ENCODE data around the gene RPL11. TPM values are rescaled to one million over a fixed set of nuclear protein-coding genes. Genes with fewer than 3 reads are reported as not detected.

Gene RPL11
- total RNA-seq, 1 experiment from 2014 or later, result 1,205 TPM

DNA sequence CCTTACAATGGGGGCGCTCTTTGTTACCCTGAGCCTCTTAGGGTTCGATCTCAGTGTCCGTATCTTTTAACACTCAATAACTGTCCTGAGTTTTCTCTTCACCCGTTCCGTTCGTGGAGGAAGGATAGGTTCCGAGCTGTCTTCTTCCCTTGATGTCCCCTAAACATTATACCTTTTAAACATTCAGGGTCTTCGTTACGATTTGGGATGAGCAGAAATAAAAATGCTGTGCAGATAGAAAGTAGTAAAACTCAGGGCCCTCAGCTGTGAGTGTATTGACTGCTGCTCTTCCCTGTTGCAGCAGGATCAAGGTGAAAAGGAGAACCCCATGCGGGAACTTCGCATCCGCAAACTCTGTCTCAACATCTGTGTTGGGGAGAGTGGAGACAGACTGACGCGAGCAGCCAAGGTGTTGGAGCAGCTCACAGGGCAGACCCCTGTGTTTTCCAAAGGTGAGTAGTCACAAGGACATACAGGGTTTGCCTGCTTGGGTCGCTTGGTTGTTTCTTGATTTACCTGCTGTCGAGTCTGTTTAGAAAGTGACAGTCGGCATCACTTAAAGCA is 784 bp downstream of the RPL11 start:
- TF ChIP-seq, protein P1, sequence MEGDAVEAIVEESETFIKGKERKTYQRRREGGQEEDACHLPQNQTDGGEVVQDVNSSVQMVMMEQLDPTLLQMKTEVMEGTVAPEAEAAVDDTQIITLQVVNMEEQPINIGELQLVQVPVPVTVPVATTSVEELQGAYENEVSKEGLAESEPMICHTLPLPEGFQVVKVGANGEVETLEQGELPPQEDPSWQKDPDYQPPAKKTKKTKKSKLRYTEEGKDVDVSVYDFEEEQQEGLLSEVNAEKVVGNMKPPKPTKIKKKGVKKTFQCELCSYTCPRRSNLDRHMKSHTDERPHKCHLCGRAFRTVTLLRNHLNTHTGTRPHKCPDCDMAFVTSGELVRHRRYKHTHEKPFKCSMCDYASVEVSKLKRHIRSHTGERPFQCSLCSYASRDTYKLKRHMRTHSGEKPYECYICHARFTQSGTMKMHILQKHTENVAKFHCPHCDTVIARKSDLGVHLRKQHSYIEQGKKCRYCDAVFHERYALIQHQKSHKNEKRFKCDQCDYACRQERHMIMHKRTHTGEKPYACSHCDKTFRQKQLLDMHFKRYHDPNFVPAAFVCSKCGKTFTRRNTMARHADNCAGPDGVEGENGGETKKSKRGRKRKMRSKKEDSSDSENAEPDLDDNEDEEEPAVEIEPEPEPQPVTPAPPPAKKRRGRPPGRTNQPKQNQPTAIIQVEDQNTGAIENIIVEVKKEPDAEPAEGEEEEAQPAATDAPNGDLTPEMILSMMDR (conservative IDR thresholded peaks at IDR 0.05), result no peak
- TF ChIP-seq EZH2 (IDR thresholded peaks at IDR 0.05; ENCODE audit: low read depth), result no peak
- peaks cover 49% of the 10 kb centered on the region for H4K20me1 ChIP-seq (ENCODE audit: insufficient read depth)
- no peak overlapping the region for H2AFZ ChIP-seq
- H3F3A ChIP-seq (ENCODE audit: insufficient read depth, low read depth), result peaks cover 37% of the 10 kb centered on the region; the same call in 1 of the 2 replicates
- H3K4me2 ChIP-seq, result peak overlapping the region; percentile 89
- H3K9me3 ChIP-seq (ENCODE audit: insufficient read depth, low read depth), result no peaks in the 10 kb centered on the region
- no peaks in the 10 kb centered on the region for H3K9me2 ChIP-seq (ENCODE audit: insufficient read depth)
- no peak for DNase-seq
- BruUV-seq (replicated peaks), result no TSS peak
- intact Hi-C loops (cut with micrococcal nuclease; ENCODE audit: unreplicated experiment), result loop anchor here (5.0 kb wide), 1 partner anchor 50 kb away; the partner anchor contains the start of gene ELOA
- peaks cover 25% of the 10 kb centered on the region for H3K4me1 ChIP-seq (replicated peaks; ENCODE audit: insufficient read depth)
- peaks cover 59% of the 10 kb centered on the region for H3K79me2 ChIP-seq (ENCODE audit: low read depth)
- H3K27ac ChIP-seq, result peak overlapping the region; percentile 93
- ChIA-PET POLR2A (ENCODE audit: unreplicated experiment) (interaction anchor here (0.5 to 0.7 kb wide), 2 partner anchors 51 to 177 kb away, joined by 3 to 4 read pairs; partner anchors contain the start of gene ELOA), CTCF (interaction anchor here (0.6 to 0.7 kb wide), 4 partner anchors 53 to 1259 kb away, joined by 3 to 11 read pairs (median 4); no protein-coding TSS in a partner anchor)
- no peaks in the 10 kb centered on the region for H3K27me3 ChIP-seq (ENCODE audit: insufficient read depth, low read depth)
- peaks cover 36% of the 10 kb centered on the region for H3K36me3 ChIP-seq (ENCODE audit: low read depth)
- peak overlapping the region; percentile 97 for H3K4me3 ChIP-seq

- Histone ChIP-seq H4K20me1 (ENCODE audit: insufficient read depth) (peaks cover 61% of the 10 kb centered on the region), H3K4me2 (peak overlapping the region; percentile 89), H3K9me3 (ENCODE audit: insufficient read depth, low read depth) (no peaks in the 10 kb centered on the region), H3K36me3 (ENCODE audit: low read depth) (peaks cover 47% of the 10 kb centered on the region), H2AFZ (no peak overlapping the region), H3K27ac (no peak overlapping the region), H3K4me1 (replicated peaks; ENCODE audit: insufficient read depth) (peaks cover 25% of the 10 kb centered on the region), H3K27me3 (ENCODE audit: insufficient read depth, low read depth) (no peaks in the 10 kb centered on the region), H3K79me2 (ENCODE audit: low read depth) (peaks cover 71% of the 10 kb centered on the region), H3F3A (ENCODE audit: insufficient read depth, low read depth) (peaks cover 41% of the 10 kb centered on the region; the same call in 1 of the 2 replicates), H3K4me3 (peak overlapping the region; percentile 97), H3K9me2 (ENCODE audit: insufficient read depth) (no peaks in the 10 kb centered on the region)
- intact Hi-C loops (cut with micrococcal nuclease; ENCODE audit: unreplicated experiment), result loop anchor here (5.0 kb wide), 1 partner anchor 49 kb away; the partner anchor contains the start of gene ELOA
- BruUV-seq (replicated peaks), result no TSS peak
- no peak for TF ChIP-seq EZH2 (IDR thresholded peaks at IDR 0.05; ENCODE audit: low read depth)
- TF ChIP-seq, protein P1 (conservative IDR thresholded peaks at IDR 0.05), result no peak
- POLR2A ChIA-PET (ENCODE audit: unreplicated experiment), result no interaction called here
- CTCF ChIA-PET, result no interaction called here
- DNase-seq, result no peak
Observed at GRCh38 chr1:23693599-23693998, 2.0 kb downstream of the RPL11 start.

- Histone ChIP-seq H4K20me1 (ENCODE audit: insufficient read depth) (peaks cover 69% of the 10 kb centered on the region), H3F3A (ENCODE audit: insufficient read depth, low read depth) (peaks cover 47% of the 10 kb centered on the region; the same call in 1 of the 2 replicates), H3K36me3 (ENCODE audit: low read depth) (peaks cover 48% of the 10 kb centered on the region), H3K4me2 (peak overlapping the region; percentile 89), H3K27me3 (ENCODE audit: insufficient read depth, low read depth) (no peaks in the 10 kb centered on the region), H3K79me2 (ENCODE audit: low read depth) (peaks cover 77% of the 10 kb centered on the region), H3K4me3 (no peak overlapping the region; the same call in 1 of the 2 replicates), H3K27ac (no peak overlapping the region), H2AFZ (no peak overlapping the region), H3K4me1 (replicated peaks; ENCODE audit: insufficient read depth) (peaks cover 25% of the 10 kb centered on the region), H3K9me2 (ENCODE audit: insufficient read depth) (no peaks in the 10 kb centered on the region), H3K9me3 (ENCODE audit: insufficient read depth, low read depth) (no peaks in the 10 kb centered on the region)
- POLR2A ChIA-PET (ENCODE audit: unreplicated experiment), result no interaction called here
- no peak for DNase-seq
- no TSS peak for BruUV-seq (replicated peaks)
- CTCF ChIA-PET, result no interaction called here
- intact Hi-C loops (cut with micrococcal nuclease; ENCODE audit: unreplicated experiment), result loop anchor here (5.0 kb wide), 1 partner anchor 48 kb away; the partner anchor contains the start of gene ELOA
- TF ChIP-seq, protein P1 (conservative IDR thresholded peaks at IDR 0.05), result no peak
- no peak for TF ChIP-seq EZH2 (IDR thresholded peaks at IDR 0.05; ENCODE audit: low read depth)
Observed at GRCh38 chr1:23694371-23694770, 2.8 kb downstream of the RPL11 start.
